ENCODE measurements around the gene CSMD2.

The CSMD2 gene

GRCh38 chr1:34007760-34008159 is 157.3 kb downstream of the CSMD2 start:
- DNase-seq (ENCODE audit: low read depth in 4 of 4, low spot score in 1 of 4), result no peak

GRCh38 chr1:34005309-34005708 is 159.7 kb downstream of the CSMD2 start:
- no peak for DNase-seq (ENCODE audit: low read depth in 4 of 4, low spot score in 1 of 4)

- no peak for DNase-seq (ENCODE audit: low read depth in 4 of 4, low spot score in 1 of 4)
Measured at GRCh38 chr1:34002810-34003209, 162.2 kb downstream of the CSMD2 start.

GRCh38 chr1:33997127-33998036 is 167.6 kb downstream of the CSMD2 start:
- DNase-seq (ENCODE audit: low read depth in 4 of 4, low spot score in 1 of 4), result no peak

- no peak for DNase-seq (ENCODE audit: low read depth in 4 of 4, low spot score in 1 of 4)
Measured at GRCh38 chr1:33996281-33996680, 168.7 kb downstream of the CSMD2 start.

GRCh38 chr1:33993301-33993700 is 171.7 kb downstream of the CSMD2 start:
- DNase-seq (ENCODE audit: low read depth in 4 of 4, low spot score in 1 of 4), result no peak

GRCh38 chr1:33990281-33990680 is 174.7 kb downstream of the CSMD2 start:
- DNase-seq (ENCODE audit: low read depth in 4 of 4, low spot score in 1 of 4), result no peak

- DNase-seq (ENCODE audit: low read depth in 4 of 4, low spot score in 1 of 4), result no peak
Measured at GRCh38 chr1:33988161-33988560, 176.9 kb downstream of the CSMD2 start.

- DNase-seq (ENCODE audit: low read depth in 4 of 4, low spot score in 1 of 4), result no peak
Measured at GRCh38 chr1:33986390-33987095, 178.5 kb downstream of the CSMD2 start.

GRCh38 chr1:33985656-33986055 is 179.4 kb downstream of the CSMD2 start:
- DNase-seq (ENCODE audit: low read depth in 4 of 4, low spot score in 1 of 4), result no peak

GRCh38 chr1:33984906-33985565 is 180.0 kb downstream of the CSMD2 start:
- no peak for DNase-seq (ENCODE audit: low read depth in 4 of 4, low spot score in 1 of 4)

GRCh38 chr1:33982419-33982818 is 182.6 kb downstream of the CSMD2 start:
- DNase-seq (ENCODE audit: low read depth in 4 of 4, low spot score in 1 of 4), result no peak

GRCh38 chr1:33979341-33979740 is 185.7 kb downstream of the CSMD2 start:
- DNase-seq (ENCODE audit: low read depth in 4 of 4, low spot score in 1 of 4), result no peak

- DNase-seq (ENCODE audit: low read depth in 4 of 4, low spot score in 1 of 4), result no peak
Measured at GRCh38 chr1:33975961-33976360, 189.1 kb downstream of the CSMD2 start.

GRCh38 chr1:33973799-33974545 is 191.1 kb downstream of the CSMD2 start:
- no peak for DNase-seq (ENCODE audit: low read depth in 4 of 4, low spot score in 1 of 4)

GRCh38 chr1:33972676-33973395 is 192.2 kb downstream of the CSMD2 start:
- DNase-seq (ENCODE audit: low read depth in 4 of 4, low spot score in 1 of 4), result no peak

GRCh38 chr1:33971913-33972312 is 193.1 kb downstream of the CSMD2 start:
- DNase-seq (ENCODE audit: low read depth in 4 of 4, low spot score in 1 of 4), result no peak

GRCh38 chr1:33971018-33971710 is 193.9 kb downstream of the CSMD2 start:
- no peak for DNase-seq (ENCODE audit: low read depth in 4 of 4, low spot score in 1 of 4)

GRCh38 chr1:33970148-33970825 is 194.7 kb downstream of the CSMD2 start:
- DNase-seq (ENCODE audit: low read depth in 4 of 4, low spot score in 1 of 4), result no peak

Data from stimulated activated CD4-positive, alpha-beta T cell treated with anti-CD3 and anti-CD28 coated beads, Interleukin-1b, Interleukin-23, amount 100 ng/mL, for 24 hours (primary cell).